Right lobe of liver (tissue), 4 donors: ENCODE measurements around the gene IQUB.
"Not testable (repeated sequence)": the region's sequence is repeated elsewhere in the genome, so short reads cannot be mapped to it uniquely, and the experiment has no call there.

Experiments
- POLR2A ChIP-seq: fragments of 450-650 bp; IDR thresholded peaks from one replicate; pipeline ENCODE4 v1.6.1; 2017; ENCODE audit warnings: antibody characterized with exemption, mild to moderate bottlenecking
- TF ChIP-seq, protein P1 (sequence below), 4 donors: fragments of 200-600 bp in 3 of 4; fragments of 450-650 bp in 1 of 4; IDR thresholded peaks; one replicate each; pipeline versions ENCODE4 v1.5.1 to v1.8.0; 2016 to 2022; ENCODE audit warnings: antibody characterized with exemption in 4 of 4, mild to moderate bottlenecking in 2 of 4
- donor health status: DM: no; HTN: no; CAD: no.
- donor health status: DM: no; HTN: no; CAD: no.
- donor health status: DM: no; HTN: yes; CAD: no.

DNA sequence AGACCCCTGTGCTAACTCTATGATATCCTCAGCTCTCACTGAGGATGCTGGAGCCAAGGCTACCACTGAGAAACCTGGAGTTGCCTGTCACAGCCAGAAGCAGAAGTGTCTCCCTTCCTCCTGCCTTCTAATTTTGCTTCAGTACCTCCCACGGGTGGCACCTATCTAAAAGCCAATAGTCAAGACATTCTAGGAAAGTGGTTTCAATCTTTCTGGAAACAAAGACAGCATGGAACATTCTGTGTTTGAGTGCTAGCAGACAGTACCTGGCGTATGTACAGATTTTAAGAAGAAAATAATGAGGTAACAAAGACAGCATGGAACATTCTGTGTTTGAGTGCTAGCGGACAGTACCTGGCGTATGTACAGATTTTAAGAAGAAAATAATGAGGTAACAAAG lies 126.4 kb downstream of the IQUB start:
- TF ChIP-seq, protein P1, sequence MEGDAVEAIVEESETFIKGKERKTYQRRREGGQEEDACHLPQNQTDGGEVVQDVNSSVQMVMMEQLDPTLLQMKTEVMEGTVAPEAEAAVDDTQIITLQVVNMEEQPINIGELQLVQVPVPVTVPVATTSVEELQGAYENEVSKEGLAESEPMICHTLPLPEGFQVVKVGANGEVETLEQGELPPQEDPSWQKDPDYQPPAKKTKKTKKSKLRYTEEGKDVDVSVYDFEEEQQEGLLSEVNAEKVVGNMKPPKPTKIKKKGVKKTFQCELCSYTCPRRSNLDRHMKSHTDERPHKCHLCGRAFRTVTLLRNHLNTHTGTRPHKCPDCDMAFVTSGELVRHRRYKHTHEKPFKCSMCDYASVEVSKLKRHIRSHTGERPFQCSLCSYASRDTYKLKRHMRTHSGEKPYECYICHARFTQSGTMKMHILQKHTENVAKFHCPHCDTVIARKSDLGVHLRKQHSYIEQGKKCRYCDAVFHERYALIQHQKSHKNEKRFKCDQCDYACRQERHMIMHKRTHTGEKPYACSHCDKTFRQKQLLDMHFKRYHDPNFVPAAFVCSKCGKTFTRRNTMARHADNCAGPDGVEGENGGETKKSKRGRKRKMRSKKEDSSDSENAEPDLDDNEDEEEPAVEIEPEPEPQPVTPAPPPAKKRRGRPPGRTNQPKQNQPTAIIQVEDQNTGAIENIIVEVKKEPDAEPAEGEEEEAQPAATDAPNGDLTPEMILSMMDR (IDR thresholded peaks at IDR 0.05), result not testable (repeated sequence)
- TF ChIP-seq POLR2A, result not testable (repeated sequence)
